KMS-11 (cell line): ENCODE results near the gene ANKHD1.

Source experiments
- H2AFZ ChIP-seq: fragments of 200-600 bp; sonication (generic); 2 replicates; pipeline ENCODE4 v1.6.1; 2016; ENCODE audit warnings: antibody characterized with exemption, mixed run types, low read depth
- H3K27ac ChIP-seq: fragments of 200-600 bp; sonication (generic); 2 replicates; pipeline ENCODE4 v1.6.1; 2016; ENCODE audit warnings: mild to moderate bottlenecking, mixed run types
- H3K27me3 ChIP-seq: fragments of 200-600 bp; sonication (generic); 2 replicates; pipeline ENCODE4 v1.6.1; 2017; ENCODE audit warnings: mild to moderate bottlenecking, low read depth, mixed run types, moderate library complexity; ENCODE audit not compliant: insufficient read depth
- H3K36me3 ChIP-seq: fragments of 200-600 bp; sonication (generic); 2 replicates; pipeline ENCODE4 v1.6.1; 2017; ENCODE audit warnings: mild to moderate bottlenecking, mixed run types; ENCODE audit not compliant: insufficient read depth
- H3K4me1 ChIP-seq: fragments of 200-600 bp; sonication (generic); 2 replicates; pipeline ENCODE4 v1.6.1; 2016; ENCODE audit warnings: mild to moderate bottlenecking, low read depth, mixed run types; ENCODE audit not compliant: poor library complexity, severe bottlenecking
- H3K4me2 ChIP-seq: fragments of 200-600 bp; sonication (generic); 2 replicates; pipeline ENCODE4 v1.7.0; 2016; ENCODE audit warnings: mild to moderate bottlenecking, mixed run types
- H3K4me3 ChIP-seq: fragments of 200-600 bp; sonication (generic); IDR thresholded peaks from 2 replicates; pipeline ENCODE4 v1.6.1; 2017; ENCODE audit warnings: low read depth, low read length, mixed read lengths; ENCODE audit not compliant: insufficient read depth
- H3K79me2 ChIP-seq: fragments of 200-600 bp; sonication (generic); 2 replicates; pipeline ENCODE4 v1.6.1; 2016; ENCODE audit warnings: low read depth, mixed run types; ENCODE audit not compliant: insufficient read depth
- H3K9ac ChIP-seq: fragments of 200-600 bp; sonication (generic); 2 replicates; pipeline ENCODE4 v1.6.1; 2016; ENCODE audit warnings: mild to moderate bottlenecking, mixed run types
- H4K20me1 ChIP-seq: fragments of 200-600 bp; sonication (generic); 2 replicates; pipeline ENCODE4 v1.6.1; 2016; ENCODE audit warnings: mild to moderate bottlenecking, mixed run types; ENCODE audit not compliant: insufficient read depth
- CTCF ChIP-seq: fragments of 200-600 bp; sonication (generic); conservative IDR thresholded peaks from 2 replicates; pipeline ENCODE4 v1.6.1; 2017; ENCODE audit warnings: low read depth, mild to moderate bottlenecking, antibody characterized with exemption, low read length, moderate library complexity, mixed read lengths

ANKHD1 gene

DNA sequence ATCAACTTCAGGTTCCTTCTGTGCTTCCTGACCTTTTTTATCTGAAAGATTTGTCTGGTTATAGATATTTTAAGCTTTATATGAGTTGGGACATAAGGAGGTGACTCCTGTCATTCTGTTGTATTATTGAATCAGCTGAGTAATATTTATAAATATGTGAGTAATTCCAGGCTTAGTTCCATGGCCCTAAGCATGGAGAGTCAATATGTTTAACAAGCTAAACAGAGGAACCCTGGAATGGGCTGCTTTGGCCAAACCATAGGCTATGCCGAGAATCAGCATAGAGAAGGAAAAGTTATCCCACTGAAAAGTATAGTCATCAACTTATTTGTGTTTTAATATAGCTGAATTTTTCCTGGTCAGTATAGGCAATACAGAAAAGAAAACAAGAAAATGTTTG is 138.6 kb downstream of the ANKHD1 start:
- H3K4me1 ChIP-seq, result no peaks in the 10 kb centered on the region
- H3K27me3 ChIP-seq, result no peaks in the 10 kb centered on the region
- no peak overlapping the region for H3K4me2 ChIP-seq
- H2AFZ ChIP-seq, result no peak overlapping the region
- no peak overlapping the region for H3K9ac ChIP-seq
- no peak for TF ChIP-seq CTCF
- H4K20me1 ChIP-seq, result no peaks in the 10 kb centered on the region
- no peaks in the 10 kb centered on the region; the same call in 1 of the 2 replicates for H3K36me3 ChIP-seq
- H3K79me2 ChIP-seq, result 0 out of 2 replicates have a peak, but pooled peaks cover 3% of the 10 kb centered on the region
- no peak overlapping the region for H3K27ac ChIP-seq
- no peak overlapping the region for H3K4me3 ChIP-seq

- Histone ChIP-seq H3K36me3 (no peaks in the 10 kb centered on the region; the same call in 1 of the 2 replicates), H3K4me1 (no peaks in the 10 kb centered on the region), H4K20me1 (no peaks in the 10 kb centered on the region), H3K79me2 (no peaks in the 10 kb centered on the region), H3K9ac (no peak overlapping the region), H3K27me3 (no peaks in the 10 kb centered on the region), H3K4me2 (no peak overlapping the region), H3K27ac (no peak overlapping the region), H2AFZ (no peak overlapping the region), H3K4me3 (no peak overlapping the region)
- no peak for TF ChIP-seq CTCF
Measured at GRCh38 chr5:140542972-140543371, 141.3 kb downstream of the ANKHD1 start.

DNA sequence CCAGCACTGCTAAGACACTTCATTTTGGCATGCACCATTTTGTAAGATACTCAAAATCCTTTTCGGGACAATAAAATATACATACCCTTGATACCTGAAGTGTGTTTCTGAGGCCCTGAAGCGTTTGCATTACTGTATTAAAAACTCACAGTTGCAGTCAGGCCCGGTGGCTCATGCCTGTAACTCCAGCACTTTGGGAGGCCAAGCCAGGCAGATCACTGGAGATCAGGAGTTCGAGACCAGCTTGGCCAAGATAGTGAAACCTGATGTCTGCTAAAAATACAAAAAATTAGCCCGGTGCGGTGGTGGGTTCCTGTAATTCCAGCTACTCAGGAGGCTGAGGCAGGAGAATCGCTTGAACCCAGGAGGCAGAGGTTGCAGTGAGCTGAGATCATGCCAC is 143.4 kb downstream of the ANKHD1 start:
- Histone ChIP-seq H4K20me1 (no peaks in the 10 kb centered on the region), H2AFZ (no peak overlapping the region), H3K27ac (no peak overlapping the region), H3K79me2 (no peaks in the 10 kb centered on the region), H3K4me3 (no peak overlapping the region), H3K4me1 (no peaks in the 10 kb centered on the region), H3K9ac (no peak overlapping the region), H3K4me2 (no peak overlapping the region), H3K36me3 (no peaks in the 10 kb centered on the region; the same call in 1 of the 2 replicates), H3K27me3 (no peaks in the 10 kb centered on the region)
- no peak for TF ChIP-seq CTCF

DNA sequence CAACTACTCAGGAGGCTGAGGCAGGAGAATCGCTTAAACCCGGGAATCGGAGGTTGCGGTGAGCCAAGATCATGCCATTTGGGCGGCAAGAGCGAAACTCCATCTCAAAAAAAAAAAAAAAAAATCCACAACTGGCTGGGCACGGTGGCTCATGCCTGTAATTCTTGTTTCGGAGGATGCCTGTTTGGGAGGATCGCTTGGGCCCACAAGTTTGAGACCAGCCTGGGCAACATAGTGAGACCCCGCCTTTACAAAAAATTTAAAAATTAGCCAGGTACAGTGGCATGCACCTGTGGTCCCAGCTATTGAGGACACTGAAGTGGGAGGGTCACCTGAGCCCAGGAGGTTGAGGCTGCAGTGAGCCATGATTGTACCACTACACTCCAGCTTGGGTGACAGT is 144.0 kb downstream of the ANKHD1 start:
- TF ChIP-seq CTCF, result no peak
- no peak overlapping the region for H3K4me2 ChIP-seq
- H2AFZ ChIP-seq, result no peak overlapping the region
- no peaks in the 10 kb centered on the region for H3K27me3 ChIP-seq
- no peaks in the 10 kb centered on the region for H3K79me2 ChIP-seq
- H3K36me3 ChIP-seq, result no peaks in the 10 kb centered on the region
- no peaks in the 10 kb centered on the region for H3K4me1 ChIP-seq
- H3K27ac ChIP-seq, result no peak overlapping the region
- H3K9ac ChIP-seq, result no peak overlapping the region
- H3K4me3 ChIP-seq, result no peak overlapping the region
- no peaks in the 10 kb centered on the region for H4K20me1 ChIP-seq
